NCI-H460 (cell line): Measurements from ENCODE around the gene KCNB1. TPM values are rescaled to one million over a fixed set of nuclear protein-coding genes. Genes with fewer than 3 reads are reported as not detected.

Experiments
- DNase-seq: peaks from one replicate; pipeline ENCODE4 v3.0.0-alpha.2; 2016; ENCODE audit warnings: low read depth; ENCODE audit errors: extremely low read depth
- total RNA-seq: library from RNA; depleted of rRNA; stranded (reverse); fragments of >200 nt; shearing (Covaris generic); gene quantifications from 2 replicates; pipeline ENCODE4 v1.2.3, GENCODE V29; 2014

KCNB1 gene
- total RNA-seq, 1 experiment from 2014 or later, result not detected

DNA sequence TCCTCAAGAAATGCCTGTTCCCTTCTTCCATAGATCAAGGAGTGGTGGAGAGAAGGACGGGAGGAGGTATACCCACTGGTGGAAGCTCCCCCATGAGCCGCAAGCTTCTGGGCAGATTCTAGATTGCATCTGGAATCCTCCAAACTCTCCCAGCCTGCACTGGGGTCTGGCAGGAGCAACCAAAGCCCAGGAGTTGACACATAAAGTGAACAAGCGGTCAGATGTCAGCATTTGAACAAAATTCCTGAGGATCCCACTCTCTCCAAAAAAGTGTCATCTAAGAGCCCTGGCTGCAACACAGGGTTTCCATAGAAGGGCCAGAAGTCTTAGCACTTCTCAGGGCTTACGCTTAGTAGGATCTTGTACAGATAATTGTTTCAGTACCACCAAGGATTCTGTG, 88.2 kb downstream of the KCNB1 start:
- no peak for DNase-seq

DNA sequence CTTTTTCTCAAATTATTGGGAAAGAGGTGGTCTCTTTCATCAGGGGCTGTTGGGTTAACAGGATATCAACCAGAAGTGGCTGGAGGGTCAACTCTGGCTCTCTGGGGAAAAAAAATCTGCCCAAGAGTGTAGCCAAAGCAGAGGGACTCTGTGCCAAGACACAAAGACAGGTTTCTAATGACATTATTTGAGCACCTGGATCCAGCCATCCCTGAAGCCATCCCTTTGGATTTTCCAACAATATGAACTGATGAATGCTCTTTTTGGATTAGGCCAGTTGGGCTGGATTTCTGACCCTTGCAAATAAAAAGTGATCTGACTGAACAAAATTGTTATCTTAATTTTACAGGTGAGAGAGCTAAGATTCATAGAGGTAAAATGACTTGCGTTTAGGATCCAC, 88.7 kb downstream of the KCNB1 start:
- DNase-seq, result no peak

DNA sequence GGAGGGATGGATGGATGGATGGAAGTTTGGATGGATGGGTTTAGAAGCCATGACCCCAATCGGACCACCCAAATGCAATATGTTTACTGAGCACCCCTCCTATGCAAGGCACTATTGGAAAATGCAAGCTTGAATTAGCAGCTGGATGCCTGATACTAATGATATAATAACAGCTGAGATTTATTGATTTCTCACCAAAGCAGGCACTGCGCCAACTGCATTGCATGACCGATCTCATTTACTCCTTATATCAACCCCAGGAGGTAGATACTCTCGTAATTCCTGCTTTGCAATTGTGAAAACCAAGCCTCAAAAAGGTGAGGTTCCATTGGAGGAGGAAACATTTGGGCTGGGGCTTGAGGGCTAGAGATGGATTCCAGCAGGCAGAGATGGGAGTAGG, 89.7 kb downstream of the KCNB1 start:
- no peak for DNase-seq

DNA sequence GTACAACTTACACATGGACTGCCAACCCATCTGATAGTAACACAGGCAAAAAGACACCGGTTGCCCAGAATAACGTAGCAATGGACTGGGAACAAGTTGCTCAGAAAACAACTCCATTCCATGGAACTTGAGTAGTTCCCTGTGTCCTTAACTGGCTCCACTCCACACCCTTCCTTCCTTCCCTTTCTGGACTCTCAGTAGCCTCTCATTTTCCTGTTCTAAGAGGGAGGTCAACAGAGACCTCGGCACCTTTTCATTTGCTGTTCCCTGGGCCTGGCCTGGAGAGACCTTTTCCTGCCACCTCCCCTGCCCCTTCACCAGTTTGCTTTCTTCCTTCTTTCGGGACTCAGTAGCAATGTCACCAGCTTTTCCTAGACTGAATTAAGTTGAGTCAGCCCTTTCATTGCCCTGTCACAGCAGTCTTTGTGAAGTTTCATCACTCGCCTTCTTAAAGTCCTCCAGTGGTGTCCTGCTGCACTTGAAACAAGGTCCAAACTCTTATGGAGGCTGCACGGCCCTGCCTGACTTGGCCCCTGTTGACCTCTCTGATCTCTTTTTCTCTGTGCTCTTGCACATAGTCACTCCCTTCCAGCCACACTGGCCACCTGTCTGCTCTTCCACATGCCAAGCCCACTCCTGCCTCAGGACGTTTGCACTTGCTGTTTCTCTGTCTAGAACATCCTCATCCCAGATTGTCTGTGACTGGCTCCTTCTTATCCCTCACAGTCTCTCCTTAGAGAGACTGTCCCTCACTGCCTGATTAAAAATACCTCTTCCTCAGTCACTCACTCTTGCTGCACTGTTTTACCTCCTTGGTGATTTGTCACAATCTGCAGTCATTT, 90.8 kb downstream of the KCNB1 start:
- DNase-seq, result no peak

DNA sequence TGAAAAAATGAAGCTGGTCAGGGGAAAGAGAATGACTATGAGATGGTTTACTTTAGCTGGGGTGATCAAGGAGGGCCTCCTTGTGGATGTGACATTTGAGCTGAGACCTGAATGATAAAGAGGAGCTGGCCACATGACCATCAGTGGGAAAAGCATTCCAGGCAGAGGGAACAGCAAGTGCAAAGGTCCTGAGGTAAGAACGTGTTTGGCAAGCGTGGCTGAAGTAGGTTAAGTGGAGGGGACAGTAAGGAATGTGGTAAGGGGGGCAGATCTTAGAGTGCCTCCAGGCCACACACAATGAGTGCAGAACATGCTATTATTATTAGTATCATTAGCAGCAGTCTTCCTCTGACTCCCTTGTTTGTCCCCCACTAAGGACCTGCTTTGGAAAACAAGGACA, 92.6 kb downstream of the KCNB1 start:
- no peak for DNase-seq

DNA sequence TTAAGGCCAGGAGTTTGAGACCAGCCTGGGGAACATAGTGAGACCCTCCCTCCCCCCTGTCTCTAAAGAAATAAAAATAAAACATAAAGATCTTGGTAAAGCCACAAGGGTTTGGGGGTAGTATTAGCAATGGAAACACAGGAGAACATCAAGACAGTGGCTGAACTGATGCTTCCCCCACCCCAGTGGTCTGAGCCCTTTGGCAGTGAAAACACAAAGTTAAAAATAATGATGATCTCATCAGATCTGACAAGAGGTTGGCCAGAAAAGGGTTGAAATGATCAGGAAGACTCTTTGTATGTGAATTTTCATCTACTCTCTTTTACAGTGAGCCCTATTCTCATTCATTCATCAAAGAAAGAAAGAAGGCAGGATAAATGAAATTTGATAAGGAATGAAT, 93.7 kb downstream of the KCNB1 start:
- no peak for DNase-seq

DNA sequence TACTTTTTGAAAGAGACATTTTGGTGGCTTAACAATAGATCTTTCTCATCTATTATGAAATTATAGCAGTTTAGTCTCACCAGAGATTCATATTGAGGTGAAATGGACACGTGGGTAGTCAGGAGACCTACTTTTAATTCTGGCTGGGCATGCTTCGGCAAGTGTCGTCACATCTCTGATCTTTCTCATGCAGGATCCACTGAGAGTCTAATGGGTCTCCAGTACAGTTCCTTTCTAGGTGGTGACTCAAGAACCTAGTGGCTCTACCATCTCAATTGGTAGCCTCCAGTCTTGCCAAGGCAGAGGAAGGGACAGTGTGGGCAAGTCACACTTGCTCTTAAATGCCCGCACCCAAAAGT, 94.9 kb downstream of the KCNB1 start:
- no peak for DNase-seq

DNA sequence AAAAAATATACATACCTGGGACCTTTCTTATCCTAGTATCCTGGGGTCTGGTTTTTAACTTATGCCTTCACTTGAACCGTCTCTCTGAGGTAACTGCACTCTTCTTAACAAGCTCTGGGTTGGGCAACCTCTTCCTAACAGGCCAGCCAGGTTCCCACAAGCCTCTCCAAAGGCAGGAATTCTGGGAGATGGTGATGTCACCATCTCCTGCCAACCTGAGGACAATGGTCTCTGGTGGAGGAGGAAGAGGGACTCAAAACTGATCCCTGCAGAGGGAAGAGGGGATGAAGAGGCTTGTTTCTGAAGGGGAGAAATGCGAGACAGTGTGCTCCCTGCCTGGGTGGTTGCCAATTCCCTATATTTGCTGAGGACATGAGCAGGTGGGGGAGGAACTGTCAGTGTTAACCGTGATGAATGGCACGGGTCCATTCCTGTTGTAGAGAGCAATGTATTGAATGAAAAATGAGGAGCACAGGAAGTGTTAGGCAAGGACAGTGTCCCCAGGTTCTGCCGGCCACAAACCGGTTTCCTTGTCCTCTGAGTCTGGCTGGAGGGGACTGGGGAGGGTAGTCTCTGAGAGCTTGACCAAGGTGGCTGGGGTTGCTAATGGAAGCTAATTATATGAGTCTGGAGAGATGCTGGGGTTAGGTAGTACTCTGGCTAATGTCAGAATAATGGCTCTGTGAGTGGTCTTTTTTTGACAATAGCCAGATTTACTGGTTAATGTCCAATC, 95.5 kb downstream of the KCNB1 start:
- DNase-seq, result no peak

DNA sequence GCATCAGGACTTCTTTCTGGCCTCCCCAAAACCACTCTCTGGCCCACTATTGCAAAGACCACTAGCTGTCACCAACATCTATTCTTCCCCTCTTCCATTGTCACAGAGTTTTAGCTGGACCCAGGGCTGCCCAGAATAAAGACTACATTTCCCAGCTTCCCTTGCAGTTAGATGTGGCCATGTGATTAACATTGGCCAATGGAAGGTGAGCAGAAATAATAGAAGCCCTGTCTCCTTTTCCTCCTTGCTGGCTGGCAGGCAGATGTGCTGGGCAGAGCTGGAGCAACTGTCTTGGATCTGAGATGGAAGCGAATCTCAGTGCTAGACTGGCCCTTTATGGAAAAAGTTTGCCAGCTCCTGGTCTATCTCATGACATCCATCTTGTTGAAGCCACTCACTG, 97.0 kb downstream of the KCNB1 start:
- DNase-seq, result peak; percentile 17

DNA sequence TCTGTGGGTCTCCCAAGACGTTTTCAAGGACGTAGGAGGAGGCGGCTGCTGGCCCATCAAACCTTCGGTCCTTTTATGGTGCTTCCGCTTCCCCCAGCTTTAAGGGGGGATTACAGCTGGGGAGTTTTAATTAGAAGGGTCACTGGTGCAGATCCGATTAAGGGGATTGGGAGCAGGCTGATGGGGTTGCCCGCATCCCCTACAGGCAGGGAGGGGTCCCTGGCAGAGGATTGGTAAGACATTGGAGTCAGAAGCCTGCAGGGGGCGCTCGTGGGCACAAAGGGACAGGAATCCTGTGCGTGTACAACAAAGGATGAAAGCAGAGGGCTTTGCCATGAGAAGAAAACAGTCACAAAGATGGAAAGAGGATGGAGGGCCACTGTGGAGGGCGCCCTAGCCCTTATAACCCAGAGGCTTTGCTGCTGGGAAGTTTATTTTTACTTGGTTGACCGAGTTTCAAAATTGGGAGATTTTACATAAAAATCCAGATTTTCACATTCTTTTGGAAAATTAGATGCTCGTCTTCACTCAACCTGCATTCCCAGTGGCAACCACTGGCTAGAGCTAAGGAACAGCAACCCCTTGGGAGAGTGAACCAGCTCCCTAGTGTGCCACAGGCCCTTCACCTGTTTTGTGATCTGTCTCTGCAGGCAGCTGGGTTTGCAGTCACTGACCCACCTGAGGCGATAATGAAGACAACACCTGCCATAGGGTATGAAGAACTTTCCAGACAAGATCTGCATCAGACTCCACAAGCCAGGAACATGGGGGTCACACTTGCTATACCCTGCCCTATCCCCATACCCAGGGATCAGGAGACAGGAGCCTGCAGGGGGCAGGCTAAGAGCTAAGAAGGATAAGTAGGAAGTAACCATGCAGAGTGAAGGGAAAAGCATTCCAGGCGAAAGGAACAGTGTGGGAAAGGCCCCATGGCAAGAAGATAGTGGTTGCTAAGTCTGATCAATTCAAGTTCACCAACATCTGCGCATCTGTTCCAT, 97.7 kb downstream of the KCNB1 start:
- peak; percentile 67 for DNase-seq

DNA sequence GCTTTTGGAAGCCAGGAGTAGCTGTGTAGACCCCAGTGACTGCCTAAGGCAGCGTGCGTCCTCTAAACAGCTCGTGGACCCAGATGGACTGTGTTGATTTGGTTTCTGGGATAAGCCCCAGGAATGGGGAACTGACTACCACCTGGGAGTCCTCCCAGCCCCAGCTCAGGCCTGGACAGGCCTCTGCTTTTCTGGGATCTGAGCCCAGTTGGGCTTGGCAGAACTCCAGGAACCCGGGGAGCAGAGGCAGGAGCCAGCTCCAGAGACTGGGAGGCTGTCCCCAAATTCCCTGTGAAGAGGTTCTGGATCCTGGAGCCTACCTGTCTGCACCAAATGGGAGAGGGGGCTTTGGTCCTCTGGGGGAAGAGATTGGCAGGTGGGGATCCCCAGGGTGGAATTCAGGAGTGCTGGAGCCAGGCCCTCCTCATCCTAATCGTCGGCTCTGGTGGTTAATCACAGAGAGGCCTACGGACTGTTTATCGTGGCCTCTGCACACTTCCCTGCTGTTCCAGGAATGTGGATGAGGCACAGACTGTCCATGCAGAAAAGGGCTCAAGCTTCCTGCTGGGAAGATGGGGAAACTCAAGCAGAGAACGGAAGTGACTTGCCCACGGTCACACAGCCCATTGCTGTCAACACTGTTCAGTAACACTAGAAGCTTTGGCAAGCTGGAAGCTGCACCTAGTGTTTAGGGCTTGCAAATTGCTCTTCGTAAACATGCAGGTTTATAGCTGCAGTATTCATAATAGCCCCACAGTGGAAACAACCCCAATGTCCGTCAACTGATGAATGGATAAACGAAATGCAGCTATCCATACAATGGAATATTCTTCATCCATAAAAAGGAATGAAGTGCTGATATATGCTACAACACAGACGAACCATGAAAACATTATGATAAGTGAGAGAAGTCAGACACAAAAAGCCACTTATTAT, 100.6 kb downstream of the KCNB1 start:
- no peak for DNase-seq

DNA sequence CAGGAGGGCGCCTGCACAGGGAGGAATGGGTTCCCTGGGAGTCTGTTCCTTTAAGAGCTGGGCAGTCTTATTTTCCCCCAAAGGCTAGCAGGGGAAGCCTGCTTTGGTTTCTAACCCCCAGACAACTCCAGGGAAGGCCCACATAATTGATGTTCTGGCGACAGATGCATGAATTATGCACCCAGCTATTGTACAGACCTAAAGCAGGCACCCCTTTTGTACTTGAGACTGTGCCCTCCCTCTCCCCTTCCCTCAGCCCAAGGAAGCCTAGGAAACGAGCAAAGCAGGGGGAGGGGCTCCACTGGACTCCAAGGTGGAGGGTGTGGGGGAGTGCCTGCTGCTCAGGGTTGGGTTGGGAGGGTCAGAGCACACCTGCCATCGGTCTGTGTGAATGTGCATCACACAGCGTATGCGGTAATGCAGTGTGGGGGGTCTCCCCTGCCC, 102.1 kb downstream of the KCNB1 start:
- DNase-seq, result no peak

DNA sequence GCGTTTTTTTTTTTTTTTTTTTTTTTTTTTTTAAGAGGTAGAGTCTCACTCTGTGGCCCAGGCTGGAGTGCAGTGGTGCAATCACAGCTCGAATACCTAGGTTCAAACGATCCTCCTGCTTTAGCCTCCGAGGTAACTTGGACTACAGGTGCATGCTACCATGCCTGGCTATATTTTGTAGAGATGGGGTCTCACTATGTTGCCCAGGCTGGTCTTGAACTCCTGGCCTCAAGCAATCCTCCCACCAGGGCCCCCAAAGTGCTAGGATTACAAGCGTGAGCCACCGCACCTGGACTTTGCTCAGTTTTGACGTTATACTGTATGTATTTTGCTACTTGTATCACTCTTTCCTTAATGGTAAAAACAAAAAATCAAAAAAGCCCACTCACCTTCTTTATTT, 103.1 kb downstream of the KCNB1 start:
- DNase-seq, result no peak

DNA sequence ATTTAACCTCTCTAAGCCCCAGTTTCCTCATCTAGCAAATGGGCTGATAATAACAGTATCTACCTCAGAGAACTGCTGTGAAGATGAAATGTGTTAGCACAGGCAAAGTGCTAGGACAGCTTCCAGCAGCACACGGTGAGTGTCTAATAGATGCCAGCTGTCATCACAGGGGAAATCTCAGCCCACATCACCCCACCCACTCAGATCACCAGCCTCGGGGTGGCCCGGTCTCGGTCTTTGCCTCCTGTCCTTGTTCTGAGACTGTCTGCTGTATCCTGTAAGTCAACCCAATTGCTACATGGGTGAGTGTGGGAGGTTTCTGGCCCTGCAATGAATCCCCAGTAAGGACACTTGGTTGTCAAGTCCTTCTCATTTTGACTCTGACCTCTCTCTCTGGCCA, 105.1 kb downstream of the KCNB1 start:
- DNase-seq, result no peak

DNA sequence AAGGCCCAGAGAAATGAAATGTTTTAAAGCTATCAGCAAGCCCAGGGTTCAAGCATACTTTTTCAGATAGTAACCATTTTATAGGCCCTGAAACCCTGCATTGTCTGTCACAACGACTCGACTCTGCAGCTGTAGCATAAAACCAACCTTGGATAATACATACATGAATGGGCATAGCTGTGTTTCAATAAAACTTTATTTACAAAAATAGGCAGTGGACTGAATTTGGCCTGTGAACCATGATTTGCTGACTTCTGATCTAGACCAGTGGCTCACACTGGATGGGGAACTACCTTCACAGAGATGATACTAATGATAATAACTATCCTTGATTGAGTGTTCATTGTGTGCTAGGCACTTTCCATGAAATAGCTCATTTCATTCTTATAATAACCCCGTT, 107.3 kb downstream of the KCNB1 start:
- no peak for DNase-seq

DNA sequence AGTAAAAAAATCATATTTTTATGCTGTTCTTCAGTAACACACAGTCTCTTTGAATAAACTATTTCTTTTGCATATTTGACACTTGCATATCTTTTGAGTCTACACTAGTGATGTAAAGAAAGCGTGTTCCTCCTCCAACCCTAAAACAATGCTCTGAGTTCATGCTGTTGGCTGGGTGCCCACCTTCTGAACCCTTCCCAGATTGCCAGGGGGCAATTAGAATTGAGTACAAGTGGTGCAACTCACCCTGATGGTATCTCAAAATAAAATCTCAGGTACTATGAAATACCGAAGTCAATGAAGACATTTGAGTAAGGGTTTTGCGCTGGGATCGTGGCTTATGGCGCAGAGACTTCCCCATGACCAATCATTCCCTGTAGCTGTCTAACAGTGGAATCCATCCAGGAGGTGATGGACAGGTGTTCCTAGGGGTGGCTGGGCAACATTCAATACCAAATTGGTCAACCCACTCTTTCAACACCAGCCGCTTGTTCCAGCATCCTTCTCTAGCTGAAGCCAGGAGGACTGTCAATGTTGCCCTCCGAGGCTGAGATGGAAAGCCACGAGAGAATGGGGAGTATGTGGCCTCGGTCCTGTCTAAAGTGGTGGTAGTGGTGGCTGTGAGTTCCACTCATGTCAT, 110.3 kb downstream of the KCNB1 start:
- no peak for DNase-seq

DNA sequence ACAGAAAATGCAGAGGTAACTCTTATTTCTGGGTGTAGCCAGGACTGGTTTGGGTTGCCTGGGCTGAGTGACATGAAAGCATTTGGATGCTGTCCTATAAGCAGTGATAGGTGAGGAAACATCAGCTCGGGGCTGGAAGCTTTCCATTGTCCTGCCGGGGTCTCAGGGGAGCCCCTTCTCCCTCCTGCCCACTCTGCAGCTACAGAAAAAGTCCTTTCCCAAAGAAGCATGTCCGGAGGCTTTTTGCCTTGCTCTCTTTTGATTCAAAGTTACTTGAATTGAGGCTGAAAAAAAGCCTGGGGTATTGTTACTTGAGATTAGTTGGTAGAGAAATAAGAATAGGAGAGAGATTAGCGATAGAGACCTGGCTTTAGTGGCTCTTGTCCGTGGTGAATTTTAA, 113.9 kb downstream of the KCNB1 start:
- no peak for DNase-seq

DNA sequence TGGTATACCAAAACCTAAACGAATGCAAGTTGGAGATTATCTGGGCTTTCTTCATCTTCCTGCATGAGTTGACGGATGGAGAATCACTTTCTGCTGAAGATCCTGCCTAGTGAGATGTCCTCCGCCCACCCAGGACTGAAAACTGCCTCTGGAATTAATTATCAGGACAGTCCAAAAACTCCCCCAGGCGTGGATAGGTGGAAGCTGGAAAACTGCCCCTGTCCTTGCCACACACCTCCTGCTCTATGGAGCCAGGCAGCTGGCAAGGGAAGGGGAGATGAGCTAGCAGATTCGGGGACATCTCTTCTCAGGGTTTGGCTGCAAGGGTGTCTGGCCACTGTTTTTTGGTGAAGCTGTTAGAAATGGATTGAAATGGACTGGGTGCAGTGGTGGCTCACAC, 115.4 kb downstream of the KCNB1 start:
- no peak for DNase-seq

DNA sequence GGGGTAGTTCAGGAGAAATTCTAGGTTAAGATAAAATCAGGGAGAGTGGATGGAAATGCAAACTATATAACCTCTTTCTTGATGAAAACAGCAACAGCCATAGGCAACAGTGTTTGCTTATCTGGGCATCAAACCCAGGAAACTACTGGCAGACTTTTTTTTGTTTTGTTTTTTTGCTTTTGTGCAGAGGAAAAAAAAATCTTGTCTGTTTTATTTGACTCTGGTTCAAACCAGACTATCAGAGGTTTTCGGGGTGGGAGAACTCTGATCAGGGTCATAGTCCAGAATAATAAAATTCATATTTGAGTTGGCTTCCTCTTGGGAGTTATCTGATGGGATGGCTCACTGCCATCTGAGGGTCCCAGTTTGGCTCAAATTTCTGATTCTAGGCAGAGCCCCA, 115.8 kb downstream of the KCNB1 start:
- no peak for DNase-seq
